HepG2 (cell line): ENCODE data around the gene ZDHHC14. TPM values are rescaled to one million over a fixed set of nuclear protein-coding genes. Genes with fewer than 3 reads are reported as not detected.

ENCODE experiments used
- KAT7 ChIP-seq: IDR thresholded peaks from 2 replicates; pipeline ENCODE4 v1.6.1; 2018; ENCODE audit warnings: borderline replicate concordance, missing compliant biosample characterization
- KLF13 ChIP-seq: sonication (generic); formaldehyde crosslinking; IDR thresholded peaks from 2 replicates; pipeline ENCODE4 v1.4.0; 2020; ENCODE audit warnings: mild to moderate bottlenecking, missing genetic modification reagents
- NFE2L1 ChIP-seq: sonication (generic); formaldehyde crosslinking; IDR thresholded peaks from 2 replicates; pipeline ENCODE4 v1.4.0; 2020; ENCODE audit warnings: missing genetic modification reagents, mild to moderate bottlenecking, borderline replicate concordance
- SMAD9 ChIP-seq: sonication (generic); formaldehyde crosslinking; IDR thresholded peaks from 2 replicates; pipeline ENCODE4 v1.5.1; 2020; ENCODE audit warnings: mild to moderate bottlenecking, missing genetic modification reagents
- SYNCRIP ChIP-seq: fragments of 200-400 bp; formaldehyde crosslinking; IDR thresholded peaks from 2 replicates; pipeline ENCODE4 v1.6.1; 2018; ENCODE audit warnings: mild to moderate bottlenecking, low read depth, low read length; ENCODE audit not compliant: insufficient read depth
- THAP11 ChIP-seq: IDR thresholded peaks from 2 replicates; pipeline ENCODE4 v1.6.1; 2016; ENCODE audit warnings: missing biosample characterization, missing genetic modification reagents
- YEATS2 ChIP-seq: sonication (generic); formaldehyde crosslinking; IDR thresholded peaks from 2 replicates; pipeline ENCODE4 v1.4.0; 2020; ENCODE audit warnings: missing genetic modification reagents, borderline replicate concordance
- ZNF589 ChIP-seq: sonication (generic); formaldehyde crosslinking; conservative IDR thresholded peaks from 2 replicates; pipeline ENCODE4 v1.8.0; 2022; ENCODE audit warnings: mild to moderate bottlenecking, moderate library complexity, missing genetic modification reagents
- ZSCAN21 ChIP-seq: sonication (generic); formaldehyde crosslinking; IDR thresholded peaks from 2 replicates; pipeline ENCODE4 v1.8.0; 2022; ENCODE audit warnings: mild to moderate bottlenecking, missing genetic modification reagents, moderate library complexity, borderline replicate concordance
- polyA plus RNA-seq, 8 experiments: library from polyadenylated mRNA; depleted of rRNA in 3 of 8; stranded (reverse) in 7 of 8; unstranded in 1 of 8; fragments of >200 nt; fragmentation: Illumina TruSeq in 4 of 8; extraction: Trizol in 4 of 8; gene quantifications; 2 replicates each; pipeline versions ENCODE4 v1.2.1 to v1.2.3, GENCODE V29; 2011 to 2016; ENCODE audit warnings: low read depth in 4 of 8, missing spikeins in 1 of 8, mixed read lengths in 1 of 8; ENCODE audit not compliant: insufficient read depth in 1 of 8
- total RNA-seq, 5 experiments: library from RNA; depleted of rRNA; stranded (reverse); fragments of >200 nt; fragmentation: Illumina TruSeq; extraction: Trizol; gene quantifications; 2 replicates each; pipeline ENCODE4 v1.2.3, GENCODE V29; 2016; ENCODE audit warnings: low read depth in 1 of 5
- TF ChIP-seq, protein P1 (sequence below): sonication (generic); formaldehyde crosslinking; IDR thresholded peaks from 2 replicates; pipeline ENCODE4 v1.5.0; 2020; ENCODE audit warnings: missing genetic modification reagents, mild to moderate bottlenecking, borderline replicate concordance
- TF ChIP-seq, protein P2 (sequence below): IDR thresholded peaks from 2 replicates; pipeline ENCODE4 v1.6.1; 2016; ENCODE audit warnings: mild to moderate bottlenecking
- TF ChIP-seq, protein P3 (sequence below): sonication (generic); formaldehyde crosslinking; IDR thresholded peaks from 2 replicates; pipeline ENCODE4 v1.9.0; 2021; ENCODE audit warnings: missing genetic modification reagents, mild to moderate bottlenecking, borderline replicate concordance
- TF ChIP-seq, protein P4 (sequence below): sonication (generic); formaldehyde crosslinking; IDR thresholded peaks from 2 replicates; pipeline ENCODE4 v1.4.0; 2020; ENCODE audit warnings: missing genetic modification reagents

ZDHHC14 gene
- total and polyA plus RNA-seq, 2 of the 13 experiments (the other 11 are each of a cell fraction or from before 2014, with no cell fraction given), result 3.7 to 9.5 TPM

DNA sequence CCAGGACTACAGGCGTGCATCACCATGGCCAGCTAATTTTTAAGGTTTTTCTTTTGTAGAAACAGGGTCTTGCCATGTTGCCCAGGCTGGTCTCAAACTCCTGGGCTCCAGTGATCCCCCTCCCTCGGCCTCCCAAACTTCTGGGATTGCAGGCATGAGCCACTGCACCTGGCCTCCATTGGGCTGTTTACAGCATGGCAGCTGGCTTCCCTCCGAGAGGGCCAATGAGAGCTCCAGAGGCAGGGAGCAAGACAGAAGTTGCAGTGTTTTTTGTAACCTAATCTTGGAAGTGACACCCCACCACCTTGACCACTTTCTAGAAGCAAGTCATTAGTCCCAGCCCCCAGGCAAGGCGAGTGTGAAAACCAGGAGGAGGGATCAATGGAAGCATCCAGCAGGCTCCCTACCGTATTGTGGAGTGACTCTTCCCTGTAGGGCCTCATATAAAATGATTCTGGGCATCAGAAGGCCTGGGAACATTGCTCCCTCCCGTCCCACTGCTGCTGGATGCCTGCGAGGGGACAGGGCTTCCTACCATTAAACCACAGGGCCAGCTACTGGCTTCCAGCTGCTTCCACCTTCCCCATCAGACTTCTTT is 144.4 kb downstream of the ZDHHC14 start (continued):
- TF ChIP-seq, protein P1, sequence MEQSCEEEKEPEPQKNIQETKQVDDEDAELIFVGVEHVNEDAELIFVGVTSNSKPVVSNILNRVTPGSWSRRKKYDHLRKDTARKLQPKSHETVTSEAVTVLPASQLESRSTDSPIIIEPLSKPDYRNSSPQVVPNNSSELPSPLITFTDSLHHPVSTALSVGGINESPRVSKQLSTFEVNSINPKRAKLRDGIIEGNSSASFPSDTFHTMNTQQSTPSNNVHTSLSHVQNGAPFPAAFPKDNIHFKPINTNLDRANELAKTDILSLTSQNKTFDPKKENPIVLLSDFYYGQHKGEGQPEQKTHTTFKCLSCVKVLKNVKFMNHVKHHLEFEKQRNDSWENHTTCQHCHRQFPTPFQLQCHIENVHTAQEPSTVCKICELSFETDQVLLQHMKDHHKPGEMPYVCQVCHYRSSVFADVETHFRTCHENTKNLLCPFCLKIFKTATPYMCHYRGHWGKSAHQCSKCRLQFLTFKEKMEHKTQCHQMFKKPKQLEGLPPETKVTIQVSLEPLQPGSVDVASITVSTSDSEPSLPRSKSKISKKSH (CRISPR knock-in tag), result peak; percentile 40; the same call in 1 of the 2 replicates
- TF ChIP-seq KLF13, result no peak
- no peak for TF ChIP-seq ZSCAN21
- TF ChIP-seq, protein P2, sequence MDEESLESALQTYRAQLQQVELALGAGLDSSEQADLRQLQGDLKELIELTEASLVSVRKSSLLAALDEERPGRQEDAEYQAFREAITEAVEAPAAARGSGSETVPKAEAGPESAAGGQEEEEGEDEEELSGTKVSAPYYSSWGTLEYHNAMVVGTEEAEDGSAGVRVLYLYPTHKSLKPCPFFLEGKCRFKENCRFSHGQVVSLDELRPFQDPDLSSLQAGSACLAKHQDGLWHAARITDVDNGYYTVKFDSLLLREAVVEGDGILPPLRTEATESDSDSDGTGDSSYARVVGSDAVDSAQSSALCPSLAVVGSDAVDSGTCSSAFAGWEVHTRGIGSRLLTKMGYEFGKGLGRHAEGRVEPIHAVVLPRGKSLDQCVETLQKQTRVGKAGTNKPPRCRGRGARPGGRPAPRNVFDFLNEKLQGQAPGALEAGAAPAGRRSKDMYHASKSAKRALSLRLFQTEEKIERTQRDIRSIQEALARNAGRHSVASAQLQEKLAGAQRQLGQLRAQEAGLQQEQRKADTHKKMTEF, result 0 out of 2 replicates have a peak, but pooled peaks have one; percentile 2
- no peak for TF ChIP-seq SMAD9 (CRISPR knock-in tag)
- TF ChIP-seq NFE2L1 (CRISPR knock-in tag), result no peak
- TF ChIP-seq KAT7 (CRISPR knock-in tag), result 0 out of 2 replicates have a peak, but pooled peaks have one; percentile 71
- TF ChIP-seq ZNF589, result no peak
- TF ChIP-seq THAP11 (CRISPR knock-in tag), result no peak
- TF ChIP-seq, protein P3, sequence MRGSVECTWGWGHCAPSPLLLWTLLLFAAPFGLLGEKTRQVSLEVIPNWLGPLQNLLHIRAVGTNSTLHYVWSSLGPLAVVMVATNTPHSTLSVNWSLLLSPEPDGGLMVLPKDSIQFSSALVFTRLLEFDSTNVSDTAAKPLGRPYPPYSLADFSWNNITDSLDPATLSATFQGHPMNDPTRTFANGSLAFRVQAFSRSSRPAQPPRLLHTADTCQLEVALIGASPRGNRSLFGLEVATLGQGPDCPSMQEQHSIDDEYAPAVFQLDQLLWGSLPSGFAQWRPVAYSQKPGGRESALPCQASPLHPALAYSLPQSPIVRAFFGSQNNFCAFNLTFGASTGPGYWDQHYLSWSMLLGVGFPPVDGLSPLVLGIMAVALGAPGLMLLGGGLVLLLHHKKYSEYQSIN (CRISPR knock-in tag), result no peak
- TF ChIP-seq YEATS2 (CRISPR knock-in tag), result no peak
- TF ChIP-seq, protein P4, sequence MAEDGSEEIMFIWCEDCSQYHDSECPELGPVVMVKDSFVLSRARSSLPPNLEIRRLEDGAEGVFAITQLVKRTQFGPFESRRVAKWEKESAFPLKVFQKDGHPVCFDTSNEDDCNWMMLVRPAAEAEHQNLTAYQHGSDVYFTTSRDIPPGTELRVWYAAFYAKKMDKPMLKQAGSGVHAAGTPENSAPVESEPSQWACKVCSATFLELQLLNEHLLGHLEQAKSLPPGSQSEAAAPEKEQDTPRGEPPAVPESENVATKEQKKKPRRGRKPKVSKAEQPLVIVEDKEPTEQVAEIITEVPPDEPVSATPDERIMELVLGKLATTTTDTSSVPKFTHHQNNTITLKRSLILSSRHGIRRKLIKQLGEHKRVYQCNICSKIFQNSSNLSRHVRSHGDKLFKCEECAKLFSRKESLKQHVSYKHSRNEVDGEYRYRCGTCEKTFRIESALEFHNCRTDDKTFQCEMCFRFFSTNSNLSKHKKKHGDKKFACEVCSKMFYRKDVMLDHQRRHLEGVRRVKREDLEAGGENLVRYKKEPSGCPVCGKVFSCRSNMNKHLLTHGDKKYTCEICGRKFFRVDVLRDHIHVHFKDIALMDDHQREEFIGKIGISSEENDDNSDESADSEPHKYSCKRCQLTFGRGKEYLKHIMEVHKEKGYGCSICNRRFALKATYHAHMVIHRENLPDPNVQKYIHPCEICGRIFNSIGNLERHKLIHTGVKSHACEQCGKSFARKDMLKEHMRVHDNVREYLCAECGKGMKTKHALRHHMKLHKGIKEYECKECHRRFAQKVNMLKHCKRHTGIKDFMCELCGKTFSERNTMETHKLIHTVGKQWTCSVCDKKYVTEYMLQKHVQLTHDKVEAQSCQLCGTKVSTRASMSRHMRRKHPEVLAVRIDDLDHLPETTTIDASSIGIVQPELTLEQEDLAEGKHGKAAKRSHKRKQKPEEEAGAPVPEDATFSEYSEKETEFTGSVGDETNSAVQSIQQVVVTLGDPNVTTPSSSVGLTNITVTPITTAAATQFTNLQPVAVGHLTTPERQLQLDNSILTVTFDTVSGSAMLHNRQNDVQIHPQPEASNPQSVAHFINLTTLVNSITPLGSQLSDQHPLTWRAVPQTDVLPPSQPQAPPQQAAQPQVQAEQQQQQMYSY (CRISPR knock-in tag), result 0 out of 2 replicates have a peak, but pooled peaks have one; percentile 41
- TF ChIP-seq SYNCRIP, result no peak
